Measurements from ENCODE around the gene THAP7.

The THAP7 gene

GRCh38 chr22:20963201-20964052 lies 38.5 kb downstream of the THAP7 start:
- no peak overlapping the region for H3K4me3 ChIP-seq
- H3K27ac ChIP-seq = no peak overlapping the region
- no peaks in the 10 kb centered on the region for H3K36me3 ChIP-seq
- no peaks in the 10 kb centered on the region for H3K9me3 ChIP-seq
- TF ChIP-seq CTCF (IDR thresholded peaks at IDR 0.05) = no peak
- DNase-seq = no peak
- intact Hi-C loops (cut with DNase I; ENCODE audit: low total_unique reads) = no loop called here
- H3K27me3 ChIP-seq = peaks cover 0 to 58% of the 10 kb centered on the region in 2 donors
- peaks cover 0 to 12% (median 10%) of the 10 kb centered on the region in 4 donors for H3K4me1 ChIP-seq

- intact Hi-C loops (cut with DNase I; ENCODE audit: low total_unique reads) = no loop called here
Measured at GRCh38 chr22:20962491-20962945, 39.4 kb downstream of the THAP7 start.

GRCh38 chr22:20960609-20961008 lies 41.3 kb downstream of the THAP7 start:
- peaks cover 0 to 42% of the 10 kb centered on the region in 2 donors for H3K27me3 ChIP-seq
- DNase-seq = no peak
- no peak overlapping the region for H3K27ac ChIP-seq
- intact Hi-C loops (cut with DNase I; ENCODE audit: low total_unique reads) = no loop called here
- no peak overlapping the region for H3K4me3 ChIP-seq
- peaks cover 0 to 34% (median 29%) of the 10 kb centered on the region in 4 donors for H3K4me1 ChIP-seq
- TF ChIP-seq CTCF (IDR thresholded peaks at IDR 0.05) = no peak
- H3K9me3 ChIP-seq = no peaks in the 10 kb centered on the region
- no peaks in the 10 kb centered on the region for H3K36me3 ChIP-seq

More at GRCh38 chr22:20962491-20962945, 39.4 kb downstream of the THAP7 start:
- TF ChIP-seq CTCF (IDR thresholded peaks at IDR 0.05) = no peak
- Histone ChIP-seq H3K36me3 (no peaks in the 10 kb centered on the region), H3K27me3 (peaks cover 0 to 58% of the 10 kb centered on the region in 2 donors), H3K9me3 (no peaks in the 10 kb centered on the region), H3K27ac (no peak overlapping the region), H3K4me3 (no peak overlapping the region), H3K4me1 (peaks cover 0 to 20% (median 18%) of the 10 kb centered on the region in 4 donors)
- DNase-seq = no peak

GRCh38 chr22:20959578-20960461 lies 42.1 kb downstream of the THAP7 start:
- no peak for DNase-seq

More at GRCh38 chr22:20959578-20960461, 42.1 kb downstream of the THAP7 start:
- no peak overlapping the region for H3K27ac ChIP-seq
- peaks cover 0 to 36% of the 10 kb centered on the region in 2 donors for H3K27me3 ChIP-seq
- intact Hi-C loops (cut with DNase I; ENCODE audit: low total_unique reads) = no loop called here
- no peaks in the 10 kb centered on the region for H3K36me3 ChIP-seq
- peaks cover 0 to 28% (median 24%) of the 10 kb centered on the region in 4 donors for H3K4me1 ChIP-seq
- H3K4me3 ChIP-seq = no peak overlapping the region
- no peaks in the 10 kb centered on the region for H3K9me3 ChIP-seq
- TF ChIP-seq CTCF (IDR thresholded peaks at IDR 0.05) = no peak
